HepG2 (cell line): ENCODE measurements around the gene ANKRD55. TPM values are rescaled to one million over a fixed set of nuclear protein-coding genes. Genes with fewer than 3 reads are reported as not detected.

Source experiments
- ATAC-seq: fragments of 200-7000 bp; cut with Tn5 transposase; 3 replicates; pipeline ENCODE4 v1.9.1; 2020; ENCODE audit warnings: mild to moderate bottlenecking, moderate library complexity
- BruUV-seq: library from RNA; stranded (reverse); fragments of 400-500 nt; replicated peaks from 2 replicates; lab custom pipeline; 2021; lab: Mats Ljungman, UMichigan
- CTCF ChIA-PET: fragments of 300-600 bp; formaldehyde crosslinking; extraction: SDS; loops from one replicate; lab custom pipeline; 2021; ENCODE audit warnings: low total read pairs, inconsistent platforms, low intra/inter-chr PET ratio; lab: Yijun Ruan, JAX
- POLR2A ChIA-PET: fragments of 350-600 bp; sonication (Branson Sonifier 250); formaldehyde crosslinking; loops from one replicate; lab custom pipeline; 2020; ENCODE audit warnings: antibody characterized with exemption, inconsistent platforms; lab: Yijun Ruan, JAX
- DNase-seq: peaks from one replicate; pipeline ENCODE4 v3.0.0-alpha.2; 2015; ENCODE audit warnings: low spot score
- FAIRE-seq: peaks from 3 replicates; lab custom pipeline; 2011; peaks lifted over from hg19 to GRCh38; lab: Jason Lieb, UNC
- H2AFZ ChIP-seq: one replicate; pipeline ENCODE4 v1.6.1; 2011; ENCODE audit warnings: low read length, inconsistent platforms
- H3K27ac ChIP-seq: fragments of 300-600 bp; 3 replicates; pipeline ENCODE4 v1.8.0; 2011; ENCODE audit warnings: mixed run types, mild to moderate bottlenecking, mixed read lengths, low read length, inconsistent platforms; ENCODE audit not compliant: insufficient read depth; ENCODE audit errors: extremely low read length
- H3K27me3 ChIP-seq, 2 experiments: fragments of 200-600 bp in 1 of 2; 2 replicates in 1 of 2; 3 replicates in 1 of 2; pipeline versions ENCODE4 v1.6.0 to v1.8.0; 2011; ENCODE audit warnings: low read length in 2 of 2, mild to moderate bottlenecking in 2 of 2, moderate library complexity in 2 of 2, inconsistent platforms in 1 of 2; ENCODE audit not compliant: insufficient read depth in 2 of 2, control insufficient read depth in 1 of 2
- H3K36me3 ChIP-seq, 2 experiments: fragments of 200-600 bp in 1 of 2; replicated peaks in 1 of 2; 2 replicates in 1 of 2; 3 replicates in 1 of 2; pipeline versions ENCODE4 v1.5.1 to v1.8.0; 2011; ENCODE audit warnings: low read length in 2 of 2, inconsistent platforms in 1 of 2; ENCODE audit not compliant: insufficient read depth in 2 of 2, control insufficient read depth in 1 of 2
- H3K4me1 ChIP-seq: 2 replicates; pipeline ENCODE4 v1.5.1; 2012; ENCODE audit warnings: low read length, inconsistent platforms; ENCODE audit not compliant: insufficient read depth
- H3K4me2 ChIP-seq: 2 replicates; pipeline ENCODE4 v1.6.0; 2011; ENCODE audit warnings: low read depth, low read length, inconsistent platforms
- H3K4me3 ChIP-seq, 3 experiments: fragments of 200-600 bp in 1 of 3; sonication (generic), shearing (Covaris generic) in 1 of 3; replicated peaks in 1 of 3; 2 replicates each; pipeline ENCODE4 v1.5.1; 2011 to 2016; ENCODE audit warnings: low read length in 3 of 3, inconsistent platforms in 2 of 3, low read depth in 2 of 3, mild to moderate bottlenecking in 2 of 3, control low read depth in 1 of 3, mixed read lengths in 1 of 3; ENCODE audit not compliant: insufficient read depth in 1 of 3
- H3K79me2 ChIP-seq: one replicate; pipeline ENCODE4 v1.6.1; 2011; ENCODE audit warnings: low read length, inconsistent platforms; ENCODE audit not compliant: insufficient read depth
- H3K9ac ChIP-seq: 2 replicates; pipeline ENCODE4 v1.6.0; 2011; ENCODE audit warnings: mild to moderate bottlenecking, low read depth, low read length, inconsistent platforms; ENCODE audit not compliant: insufficient read depth
- H3K9me3 ChIP-seq: 2 replicates; pipeline ENCODE4 v1.5.1; 2012; ENCODE audit warnings: mild to moderate bottlenecking, low read length
- H4K20me1 ChIP-seq: 2 replicates; pipeline ENCODE4 v1.6.0; 2011; ENCODE audit warnings: inconsistent platforms, mild to moderate bottlenecking, low read length, moderate library complexity; ENCODE audit not compliant: insufficient read depth
- DNMT3B ChIP-seq: conservative IDR thresholded peaks from 2 replicates; pipeline ENCODE4 v1.6.1; 2016; ENCODE audit warnings: missing biosample characterization, control low read depth
- EP300 ChIP-seq, 3 experiments: sonication (generic) in 1 of 3; formaldehyde crosslinking in 1 of 3; IDR thresholded peaks; 2 replicates each; pipeline versions ENCODE4 v1.5.1 to v1.6.1; 2011 to 2020; ENCODE audit warnings: low read depth in 2 of 3, low read length in 2 of 3, borderline replicate concordance in 1 of 3, improper control_type of control experiment in 1 of 3, mild to moderate bottlenecking in 1 of 3, missing genetic modification reagents in 1 of 3, moderate library complexity in 1 of 3
- FOXK2 ChIP-seq: fragments of 450-650 bp; IDR thresholded peaks from 2 replicates; pipeline ENCODE4 v1.6.1; 2016
- KDM5B ChIP-seq: sonication (generic); formaldehyde crosslinking; IDR thresholded peaks from 2 replicates; pipeline ENCODE4 v1.4.0; 2020; ENCODE audit warnings: missing genetic modification reagents, mild to moderate bottlenecking, borderline replicate concordance
- NBN ChIP-seq: fragments of 450-650 bp; conservative IDR thresholded peaks from 2 replicates; pipeline ENCODE4 v1.6.1; 2017
- NFIC ChIP-seq: IDR thresholded peaks from 2 replicates; pipeline ENCODE4 v1.6.1; 2012; ENCODE audit warnings: mild to moderate bottlenecking, low read length, inconsistent platforms
- RFX1 ChIP-seq: fragments of 450-650 bp; IDR thresholded peaks from 2 replicates; pipeline ENCODE4 v1.6.1; 2017
- TCF7 ChIP-seq: sonication (generic); IDR thresholded peaks from 2 replicates; pipeline ENCODE4 v1.6.1; 2016; ENCODE audit warnings: antibody characterized with exemption, low read depth
- ZBTB20 ChIP-seq: sonication (generic); formaldehyde crosslinking; IDR thresholded peaks from 2 replicates; pipeline ENCODE4 v1.8.1; 2023; ENCODE audit warnings: missing genetic modification reagents, low read depth, mild to moderate bottlenecking, borderline replicate concordance
- ZFP1 ChIP-seq: IDR thresholded peaks from 2 replicates; pipeline ENCODE4 v1.6.1; 2016
- ZHX1 ChIP-seq: sonication (generic); formaldehyde crosslinking; IDR thresholded peaks from 2 replicates; pipeline ENCODE4 v1.8.1; 2022; ENCODE audit warnings: low read depth, mild to moderate bottlenecking, missing genetic modification reagents
- ZNF17 ChIP-seq: sonication (generic); formaldehyde crosslinking; IDR thresholded peaks from 2 replicates; pipeline ENCODE4 v1.5.0; 2020; ENCODE audit warnings: mild to moderate bottlenecking, missing genetic modification reagents
- ZNF777 ChIP-seq: sonication (generic); formaldehyde crosslinking; IDR thresholded peaks from 2 replicates; pipeline ENCODE4 v1.4.0; 2020; ENCODE audit warnings: missing genetic modification reagents
- WGBS: methylation state at CpG from one replicate; pipeline ENCODE4 v1.1.6; 2017; ENCODE audit warnings: low lambda C conversion rate; 5-methylcytosine and 5-hydroxymethylcytosine counted together
- in situ Hi-C: cut with HindIII; loops from 2 replicates; pipeline ENCODE4 v1.10.0; 2017; ENCODE audit warnings: low pct_unique_long_range_greater_than_20kb; ENCODE audit not compliant: extremely low pct_ligation_motif_present
- intact Hi-C: fragments of 100-400 bp; cut with micrococcal nuclease; formaldehyde crosslinking; loops from one replicate; pipeline ENCODE4 v1.10.0; 2022; ENCODE audit not compliant: unreplicated experiment
- polyA plus RNA-seq, 8 experiments: library from polyadenylated mRNA; depleted of rRNA in 3 of 8; stranded (reverse) in 7 of 8; unstranded in 1 of 8; fragments of >200 nt; fragmentation: Illumina TruSeq in 4 of 8; extraction: Trizol in 4 of 8; gene quantifications; 2 replicates each; pipeline versions ENCODE4 v1.2.1 to v1.2.3, GENCODE V29; 2011 to 2016; ENCODE audit warnings: low read depth in 4 of 8, missing spikeins in 1 of 8, mixed read lengths in 1 of 8; ENCODE audit not compliant: insufficient read depth in 1 of 8
- total RNA-seq, 5 experiments: library from RNA; depleted of rRNA; stranded (reverse); fragments of >200 nt; fragmentation: Illumina TruSeq; extraction: Trizol; gene quantifications; 2 replicates each; pipeline ENCODE4 v1.2.3, GENCODE V29; 2016; ENCODE audit warnings: low read depth in 1 of 5

Gene ANKRD55
- total and polyA plus RNA-seq, 2 of the 13 experiments (the other 11 are each of a cell fraction or from before 2014, with no cell fraction given): 0.11 to 0.28 TPM

GRCh38 chr5:56176871-56177533 lies 56.1 kb downstream of the ANKRD55 start:
- intact Hi-C loops (no loop called here), in situ Hi-C loops (no loop called here)
- ChIA-PET CTCF (no interaction called here), POLR2A (no interaction called here)
- H3K36me3 ChIP-seq: no peaks in the 10 kb centered on the region
- H3K27me3 ChIP-seq: no peaks in the 10 kb centered on the region
- FAIRE-seq (no peak), ATAC-seq (no peak)
- H3K4me1 ChIP-seq: no peaks in the 10 kb centered on the region
- H3K27ac ChIP-seq: no peak overlapping the region
- H4K20me1 ChIP-seq: no peaks in the 10 kb centered on the region
- no peak overlapping the region for H3K9ac ChIP-seq
- H3K79me2 ChIP-seq: no peaks in the 10 kb centered on the region
- H3K9me3 ChIP-seq: no peaks in the 10 kb centered on the region
- H2AFZ ChIP-seq: no peak overlapping the region
- TF ChIP-seq ZNF17 (CRISPR knock-in tag) (no peak), ZNF777 (CRISPR knock-in tag) (no peak), EP300 (IDR thresholded peaks at IDR 0.05; ENCODE audit: low read depth in 2 of 2, low read length in 2 of 2) (no peak), EP300 (CRISPR knock-in tag; IDR thresholded peaks at IDR 0.05; ENCODE audit: borderline replicate concordance) (no peak), ZFP1 (CRISPR knock-in tag) (no peak), TCF7 (no peak), DNMT3B (CRISPR knock-in tag) (no peak), NFIC (no peak), KDM5B (CRISPR knock-in tag) (no peak), NBN (no peak), RFX1 (no peak), FOXK2 (no peak), ZBTB20 (CRISPR knock-in tag) (no peak), ZHX1 (CRISPR knock-in tag) (no peak)
- TF ChIP-seq, all 625 proteins: peak for 0
- Histone ChIP-seq H3K4me2 (no peak overlapping the region), H3K4me3 (no peak overlapping the region)
- no TSS peak for BruUV-seq
- no peak for DNase-seq
- 76% methylated on average over 4 of the region's 4 CpGs for WGBS
